Measurements from ENCODE around the gene DMPK.
"Not testable (repeated sequence)": the region's sequence is repeated elsewhere in the genome, so short reads cannot be mapped to it uniquely, and the experiment has no call there.

Gene DMPK

GRCh38 chr19:45767881-45768654 lies 14.2 kb downstream of the DMPK start:
- no peak for DNase-seq

GRCh38 chr19:45767410-45767880 lies 14.8 kb downstream of the DMPK start:
- no peak for DNase-seq

DNA sequence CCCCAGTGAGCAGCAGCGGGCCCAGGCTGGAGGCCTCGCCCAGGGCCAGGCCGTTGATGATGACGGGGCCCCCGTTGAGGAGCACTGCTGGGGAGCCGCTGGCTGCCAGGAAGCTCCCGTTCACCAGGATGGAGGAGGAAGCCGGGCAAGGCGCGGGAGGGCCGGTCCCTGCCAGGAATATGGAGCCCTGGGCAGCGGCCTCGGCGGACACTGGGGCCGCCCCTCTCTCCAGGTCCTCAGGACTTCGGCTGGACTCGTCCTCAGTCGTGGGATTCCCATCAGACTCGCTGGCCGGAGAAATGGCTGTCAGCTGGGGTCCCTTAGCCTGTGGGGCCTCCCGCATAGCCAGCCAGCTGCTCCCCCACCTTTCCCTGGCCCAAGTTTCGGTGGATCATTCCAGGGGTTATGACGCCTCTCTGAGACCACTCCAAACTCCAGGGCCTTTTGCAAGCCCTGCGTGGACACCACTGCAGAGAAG lies 15.4 kb downstream of the DMPK start:
- DNase-seq: no peak

DNA sequence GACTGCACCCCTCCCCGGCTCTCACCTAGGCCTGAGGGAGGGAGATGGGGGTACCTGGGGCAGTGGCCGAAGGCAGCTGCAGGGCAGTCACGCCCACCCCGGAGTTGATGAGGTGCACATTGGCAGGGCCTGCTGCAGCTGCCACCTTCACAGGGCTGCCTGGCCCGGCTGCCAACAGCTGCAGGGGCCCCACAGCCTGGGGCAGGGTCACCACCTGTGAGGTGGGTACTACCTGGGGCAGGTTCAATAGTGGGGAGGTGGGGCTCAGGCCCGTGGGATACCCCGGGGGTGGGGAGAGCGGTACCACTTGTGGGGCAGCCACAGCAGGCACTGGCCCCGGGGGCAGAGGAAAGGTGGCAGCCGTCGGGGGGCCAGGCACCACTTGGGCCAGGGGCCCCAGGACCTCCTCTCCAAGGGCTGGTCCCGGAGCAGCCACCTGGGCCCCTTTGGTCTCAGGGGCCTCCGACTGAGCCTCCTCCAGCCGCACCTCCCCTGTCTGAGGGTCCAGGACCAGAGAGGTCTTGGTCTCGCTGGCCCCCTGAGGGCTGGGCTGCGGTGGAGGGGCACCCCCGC lies 15.9 kb downstream of the DMPK start:
- DNase-seq: no peak

GRCh38 chr19:45765702-45766295 lies 16.5 kb downstream of the DMPK start:
- no peak for DNase-seq

GRCh38 chr19:45764945-45765701 lies 17.2 kb downstream of the DMPK start:
- no peak for DNase-seq

DNA sequence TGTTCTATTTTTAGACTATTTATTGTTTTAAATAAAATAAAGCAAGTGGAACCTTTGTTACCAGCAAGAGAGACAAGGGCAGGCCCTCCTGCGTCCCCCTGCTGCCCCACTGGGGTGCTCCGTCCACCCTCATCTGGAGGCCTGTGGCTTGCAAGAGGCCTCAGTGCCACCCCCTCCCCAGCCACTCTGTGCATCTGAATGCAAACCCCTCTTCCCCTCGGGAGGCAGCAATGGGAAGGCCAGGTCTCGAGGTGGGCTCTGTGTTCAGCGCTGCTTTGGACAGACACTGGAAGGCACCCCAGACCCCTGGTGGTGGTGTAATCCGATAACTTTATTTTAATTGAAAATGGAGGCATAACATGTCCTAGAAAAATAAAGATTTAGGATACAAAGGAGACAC lies 17.8 kb downstream of the DMPK start:
- no peak for DNase-seq

GRCh38 chr19:45763691-45764294 lies 18.5 kb downstream of the DMPK start:
- DNase-seq: no peak

DNA sequence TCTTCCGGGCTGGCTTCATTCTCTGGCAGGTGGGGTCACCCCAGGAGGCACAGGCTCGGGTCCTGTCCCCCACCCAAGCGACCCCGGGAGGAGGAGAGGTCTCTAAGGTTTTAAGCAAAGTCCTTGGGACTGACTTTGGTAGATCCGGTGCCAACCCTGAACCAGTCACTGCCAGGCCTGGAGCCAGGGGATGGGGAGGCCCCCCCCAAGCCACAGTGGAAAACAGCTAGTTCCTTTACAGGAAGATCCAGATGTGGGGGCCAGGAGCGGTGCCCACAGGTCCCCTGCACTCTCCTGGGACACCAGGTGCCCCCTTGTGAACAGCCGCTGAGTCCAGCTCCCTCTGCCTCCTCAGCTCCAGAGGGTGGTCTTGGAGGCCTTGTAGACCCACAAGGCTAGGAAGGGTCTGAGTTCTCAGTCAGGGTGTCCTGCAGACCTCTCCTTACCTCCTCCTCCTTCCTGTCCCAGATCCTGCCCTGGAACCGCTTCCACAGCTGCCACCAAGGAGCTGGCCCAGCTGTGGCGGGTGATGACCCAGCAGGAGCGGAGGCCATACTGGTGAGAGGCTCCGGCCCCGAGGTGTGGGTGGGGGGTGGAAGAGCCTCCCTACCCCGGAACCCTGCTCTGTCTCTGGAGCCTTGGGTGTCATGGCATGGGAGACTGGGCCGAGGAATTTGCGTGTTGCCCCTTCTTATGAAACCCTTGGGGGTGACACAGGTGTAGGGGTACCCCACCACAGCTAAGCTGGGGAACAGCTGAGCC lies 19.2 kb downstream of the DMPK start:
- no peak for DNase-seq

DNA sequence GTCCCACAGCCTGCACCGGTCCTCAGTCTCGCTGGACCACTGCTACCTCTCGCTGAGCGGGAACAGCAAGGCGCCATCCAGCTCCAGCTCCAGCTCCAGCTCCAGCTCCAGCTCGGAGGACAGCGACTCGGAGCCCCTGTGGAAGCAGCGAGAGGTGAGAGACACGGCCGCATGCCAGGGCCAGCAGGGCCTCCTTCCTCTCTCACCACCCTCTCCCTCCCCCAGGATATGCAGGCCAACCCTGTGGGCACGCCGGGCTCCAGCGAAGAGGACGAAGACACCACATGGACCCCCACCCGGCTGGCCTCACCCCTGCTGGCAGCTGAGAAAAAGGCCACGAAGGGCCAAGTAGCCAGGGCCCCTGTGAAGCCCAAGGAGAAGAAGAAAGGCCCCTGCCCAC lies 20.6 kb downstream of the DMPK start:
- no peak for DNase-seq

- no peak for DNase-seq
Observed at GRCh38 chr19:45758921-45759320, 23.4 kb downstream of the DMPK start.

GRCh38 chr19:45757695-45758094 lies 24.6 kb downstream of the DMPK start:
- DNase-seq: no peak

GRCh38 chr19:45754323-45754722 lies 28.0 kb downstream of the DMPK start:
- no peak for DNase-seq

DNA sequence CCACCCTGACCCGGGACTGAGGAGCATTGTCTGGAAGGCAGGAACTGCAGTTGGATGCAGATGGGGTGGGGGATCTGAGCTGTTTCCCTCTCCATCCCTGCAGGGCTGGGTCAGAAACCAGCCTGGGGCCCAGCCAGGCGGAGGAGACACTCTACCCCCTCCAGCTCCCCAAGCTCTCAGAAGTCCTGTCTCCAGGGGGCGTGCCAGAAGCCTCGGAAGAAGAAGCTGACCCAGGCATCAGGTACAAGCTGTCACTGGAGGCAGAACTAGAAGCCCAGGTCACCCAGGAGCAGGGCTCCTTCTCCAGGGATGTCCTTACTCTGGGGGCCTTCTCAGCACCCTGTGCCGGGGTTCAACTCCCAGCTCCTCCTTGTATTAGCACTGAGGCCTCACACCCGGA lies 28.7 kb downstream of the DMPK start:
- no peak for DNase-seq

GRCh38 chr19:45752639-45753038 lies 29.7 kb downstream of the DMPK start:
- no peak for DNase-seq

DNA sequence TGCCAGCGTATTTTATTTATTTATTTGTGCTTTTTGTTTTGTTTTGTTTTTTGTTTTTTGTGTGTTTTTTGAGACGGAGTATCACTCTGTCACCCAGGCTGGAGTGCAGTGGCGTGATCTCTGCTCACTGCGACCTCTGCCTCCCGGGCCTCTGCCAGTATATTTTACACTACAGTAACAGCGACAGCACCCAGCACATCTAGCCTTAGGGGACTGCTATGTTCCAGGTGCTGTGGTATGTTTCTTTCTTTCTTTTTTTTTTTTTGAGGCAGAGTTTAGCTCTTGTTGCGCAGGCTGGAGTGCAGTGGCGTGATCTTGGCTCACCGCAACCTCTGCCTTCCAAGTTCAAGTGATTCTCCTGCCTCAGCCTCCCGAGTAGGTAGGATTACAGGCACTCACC lies 30.8 kb downstream of the DMPK start:
- DNase-seq: not testable (repeated sequence)

DNA sequence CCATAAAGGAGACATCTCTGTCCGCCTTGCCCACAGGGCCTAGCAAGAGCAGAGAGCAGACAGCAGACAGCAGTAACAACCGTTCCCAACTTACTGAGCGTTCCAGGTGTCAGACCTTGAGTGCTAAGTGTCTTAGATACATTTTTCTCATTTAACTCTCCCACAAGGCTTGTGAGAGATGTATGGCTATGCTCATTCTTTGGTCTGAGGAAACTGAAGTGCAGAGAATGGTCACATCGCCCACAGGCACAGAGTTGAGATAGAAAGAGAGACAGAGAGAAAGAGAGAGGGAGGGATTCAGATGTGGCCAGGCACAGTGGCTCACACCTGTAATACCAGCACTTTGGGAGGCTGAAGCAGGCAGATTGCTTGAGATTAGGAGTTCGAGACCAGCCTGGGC lies 34.8 kb downstream of the DMPK start:
- no peak for DNase-seq

DNA sequence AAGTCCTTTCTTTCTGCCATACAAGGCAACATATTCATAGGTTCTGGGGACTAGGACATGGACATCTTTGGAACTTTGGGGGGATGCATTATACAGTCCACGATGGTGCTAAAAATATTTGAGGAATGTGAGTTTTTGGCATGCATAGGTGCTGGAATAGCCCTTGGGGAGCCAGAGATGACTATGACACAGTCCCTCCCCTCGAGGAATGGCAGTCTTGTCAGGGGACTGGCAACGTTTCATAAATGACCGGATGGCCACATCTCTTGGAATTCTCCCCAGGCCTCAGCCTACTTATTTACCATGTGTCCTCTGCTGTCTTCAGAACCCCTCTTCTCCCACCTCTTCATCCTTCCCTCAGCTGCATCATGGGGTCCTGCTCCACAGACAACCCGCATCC lies 35.4 kb downstream of the DMPK start:
- no peak for DNase-seq

DNA sequence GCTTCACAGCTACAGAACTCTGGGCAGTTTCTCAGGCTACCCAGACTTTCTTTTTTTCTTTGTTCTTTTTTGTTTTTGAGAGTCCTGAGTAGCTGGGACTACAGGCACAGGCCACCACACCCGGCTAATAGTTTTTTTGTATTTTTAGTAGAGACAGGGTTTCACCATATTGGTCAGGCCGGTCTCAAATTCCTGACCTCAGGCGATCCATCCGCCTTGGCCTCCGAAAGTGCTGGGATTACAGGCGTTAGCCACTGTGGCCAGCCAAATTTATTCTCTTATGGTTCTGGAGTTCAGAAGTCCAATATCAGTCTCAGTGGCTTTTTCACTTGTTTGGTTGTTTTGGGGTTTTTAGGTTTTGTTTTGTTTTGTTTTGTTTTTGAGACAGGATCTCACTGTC lies 36.7 kb downstream of the DMPK start:
- DNase-seq: no peak

GRCh38 chr19:45742969-45743368 lies 39.3 kb downstream of the DMPK start:
- no peak for DNase-seq

DNA sequence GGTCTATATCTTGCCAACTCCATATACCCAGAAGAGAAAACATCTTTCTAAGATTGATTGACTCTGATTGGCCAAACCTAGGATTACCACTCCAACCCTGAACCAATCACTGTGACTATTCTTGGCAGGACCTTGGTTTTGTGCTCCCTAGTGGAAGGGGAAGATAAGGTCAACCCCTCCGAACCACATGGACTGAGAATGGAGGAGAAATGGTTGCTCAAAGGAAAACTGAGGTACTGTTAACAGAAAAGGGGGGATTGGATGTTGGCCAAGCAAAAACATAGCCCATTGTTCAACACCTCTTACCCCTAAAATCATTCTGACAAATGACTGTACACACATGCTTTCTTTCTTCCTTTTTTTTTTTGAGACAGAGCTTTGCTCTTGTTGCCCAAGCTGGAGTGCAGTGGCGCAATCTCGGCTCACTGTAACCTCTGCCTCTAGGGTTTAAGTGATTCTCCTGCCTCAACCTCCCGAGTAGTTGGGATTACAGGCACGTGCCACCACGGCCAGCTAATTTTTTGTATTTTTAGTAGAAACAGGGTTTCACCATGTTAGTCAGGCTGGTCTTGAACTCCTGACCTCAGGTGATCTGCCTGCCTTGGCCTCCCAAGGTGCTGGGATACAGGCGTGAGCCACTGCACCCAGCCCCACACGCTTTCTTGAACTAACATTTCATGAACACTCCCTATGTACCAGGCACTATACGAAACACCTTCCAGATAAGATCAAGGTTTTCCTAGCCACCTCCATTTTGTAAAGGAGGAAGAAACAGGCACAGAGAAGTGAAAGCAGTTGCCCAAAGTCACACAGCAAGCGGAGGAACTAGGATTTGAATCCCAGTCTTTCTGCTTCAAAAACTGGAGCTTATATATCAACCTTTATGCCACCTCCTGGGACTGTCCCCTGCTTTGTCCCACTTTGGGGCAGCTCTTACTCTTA lies 42.5 kb downstream of the DMPK start:
- DNase-seq: no peak
